ENCODE results near the gene RPN2.

GRCh38 chr20:37247547-37247946 is 68.4 kb downstream of the RPN2 start:
- TF ChIP-seq, protein P1, sequence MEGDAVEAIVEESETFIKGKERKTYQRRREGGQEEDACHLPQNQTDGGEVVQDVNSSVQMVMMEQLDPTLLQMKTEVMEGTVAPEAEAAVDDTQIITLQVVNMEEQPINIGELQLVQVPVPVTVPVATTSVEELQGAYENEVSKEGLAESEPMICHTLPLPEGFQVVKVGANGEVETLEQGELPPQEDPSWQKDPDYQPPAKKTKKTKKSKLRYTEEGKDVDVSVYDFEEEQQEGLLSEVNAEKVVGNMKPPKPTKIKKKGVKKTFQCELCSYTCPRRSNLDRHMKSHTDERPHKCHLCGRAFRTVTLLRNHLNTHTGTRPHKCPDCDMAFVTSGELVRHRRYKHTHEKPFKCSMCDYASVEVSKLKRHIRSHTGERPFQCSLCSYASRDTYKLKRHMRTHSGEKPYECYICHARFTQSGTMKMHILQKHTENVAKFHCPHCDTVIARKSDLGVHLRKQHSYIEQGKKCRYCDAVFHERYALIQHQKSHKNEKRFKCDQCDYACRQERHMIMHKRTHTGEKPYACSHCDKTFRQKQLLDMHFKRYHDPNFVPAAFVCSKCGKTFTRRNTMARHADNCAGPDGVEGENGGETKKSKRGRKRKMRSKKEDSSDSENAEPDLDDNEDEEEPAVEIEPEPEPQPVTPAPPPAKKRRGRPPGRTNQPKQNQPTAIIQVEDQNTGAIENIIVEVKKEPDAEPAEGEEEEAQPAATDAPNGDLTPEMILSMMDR (IDR thresholded peaks at IDR 0.05), result no peak
- no peak for TF ChIP-seq POLR2A (IDR thresholded peaks at IDR 0.05)

Measured in Peyer's patch (tissue), 4 donors.